SK-N-MC (cell line): Measurements from ENCODE around the gene POPDC3.

Source experiments
- EZH2 ChIP-seq: fragments of 200-600 bp; sonication (generic); IDR thresholded peaks from one replicate; pipeline ENCODE4 v1.6.1; 2017; ENCODE audit warnings: antibody characterized with exemption
- POLR2AphosphoS5 ChIP-seq: IDR thresholded peaks from 2 replicates; pipeline ENCODE4 v1.6.1; 2012; ENCODE audit warnings: mild to moderate bottlenecking, low read depth, low read length, borderline replicate concordance

DNA sequence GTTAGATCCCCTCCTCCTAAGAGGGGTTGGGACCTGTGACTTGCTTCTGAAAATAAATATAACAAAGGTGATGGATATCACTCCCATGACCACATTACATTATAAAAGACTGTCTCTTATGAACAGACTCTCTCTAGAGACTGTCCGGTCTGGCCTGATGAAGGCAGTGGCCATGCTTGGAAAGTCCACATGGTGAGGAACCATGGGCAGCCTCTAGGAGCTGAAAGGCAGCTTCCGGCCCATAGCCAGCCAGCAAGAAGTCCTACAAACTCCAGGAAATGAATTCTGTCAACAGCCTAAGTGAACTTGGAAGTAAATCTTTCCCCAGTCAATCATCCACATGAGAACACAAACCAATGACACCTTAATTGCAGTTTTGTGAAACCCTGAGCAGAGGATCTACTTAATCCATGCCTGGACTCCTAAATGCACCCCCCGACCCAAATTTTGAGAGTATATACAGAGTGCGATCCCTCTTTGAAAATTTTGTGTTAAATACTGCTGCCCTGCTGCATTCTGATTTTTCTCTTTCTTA is 2.2 kb upstream of the POPDC3 start:
- TF ChIP-seq EZH2 (no peak), POLR2AphosphoS5 (no peak)
